ENCODE data around the gene TAS2R41. TPM values are rescaled to one million over a fixed set of nuclear protein-coding genes. Genes with fewer than 3 reads are reported as not detected.
"Not testable (repeated sequence)": the region's sequence is repeated elsewhere in the genome, so short reads cannot be mapped to it uniquely, and the experiment has no call there.

The TAS2R41 gene
- total RNA-seq, 1 experiment from 2014 or later: not detected

DNA sequence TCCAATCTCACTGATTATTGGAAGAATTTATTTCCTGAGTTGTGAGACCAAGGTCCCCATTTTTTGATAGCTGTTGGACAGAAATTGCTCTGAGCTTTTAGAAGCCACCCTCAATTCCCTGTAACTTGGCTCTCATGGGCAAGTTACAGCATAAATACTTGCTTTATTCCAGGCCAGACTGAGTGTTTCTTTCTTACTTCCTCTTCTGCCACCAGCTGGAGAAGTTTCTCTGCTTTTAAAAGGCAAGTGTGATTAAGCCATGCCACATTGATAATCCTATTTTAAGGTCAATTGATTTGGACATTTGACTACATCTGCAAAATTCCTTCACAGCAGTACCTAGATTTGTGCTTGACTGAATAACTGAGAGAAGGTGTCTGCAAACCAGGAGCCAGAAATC is 14.1 kb upstream of the TAS2R41 start:
- no peak for TF ChIP-seq EZH2 (IDR thresholded peaks at IDR 0.05; ENCODE audit: borderline replicate concordance, low read depth, low read length, poor library complexity, severe bottlenecking)
- TF ChIP-seq, protein P1, sequence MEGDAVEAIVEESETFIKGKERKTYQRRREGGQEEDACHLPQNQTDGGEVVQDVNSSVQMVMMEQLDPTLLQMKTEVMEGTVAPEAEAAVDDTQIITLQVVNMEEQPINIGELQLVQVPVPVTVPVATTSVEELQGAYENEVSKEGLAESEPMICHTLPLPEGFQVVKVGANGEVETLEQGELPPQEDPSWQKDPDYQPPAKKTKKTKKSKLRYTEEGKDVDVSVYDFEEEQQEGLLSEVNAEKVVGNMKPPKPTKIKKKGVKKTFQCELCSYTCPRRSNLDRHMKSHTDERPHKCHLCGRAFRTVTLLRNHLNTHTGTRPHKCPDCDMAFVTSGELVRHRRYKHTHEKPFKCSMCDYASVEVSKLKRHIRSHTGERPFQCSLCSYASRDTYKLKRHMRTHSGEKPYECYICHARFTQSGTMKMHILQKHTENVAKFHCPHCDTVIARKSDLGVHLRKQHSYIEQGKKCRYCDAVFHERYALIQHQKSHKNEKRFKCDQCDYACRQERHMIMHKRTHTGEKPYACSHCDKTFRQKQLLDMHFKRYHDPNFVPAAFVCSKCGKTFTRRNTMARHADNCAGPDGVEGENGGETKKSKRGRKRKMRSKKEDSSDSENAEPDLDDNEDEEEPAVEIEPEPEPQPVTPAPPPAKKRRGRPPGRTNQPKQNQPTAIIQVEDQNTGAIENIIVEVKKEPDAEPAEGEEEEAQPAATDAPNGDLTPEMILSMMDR (conservative IDR thresholded peaks at IDR 0.05; ENCODE audit: low read depth, low read length): no peak
- ChIA-PET CTCF (no interaction called here), POLR2A (ENCODE audit: low non-redundant PET) (no interaction called here)
- Histone ChIP-seq H3K4me3 (ENCODE audit: low read depth, low read length, poor library complexity, severe bottlenecking) (no peak overlapping the region), H3K36me3 (ENCODE audit: insufficient read depth, low read length, poor library complexity, severe bottlenecking) (no peaks in the 10 kb centered on the region), H3K27me3 (replicated peaks; ENCODE audit: insufficient read depth, low read depth, low read length, poor library complexity) (no peaks in the 10 kb centered on the region), H3K4me1 (ENCODE audit: insufficient read depth, low read length, poor library complexity, severe bottlenecking) (no peaks in the 10 kb centered on the region), H3K9me3 (ENCODE audit: low read depth, low read length, poor library complexity, severe bottlenecking) (no peaks in the 10 kb centered on the region), H3K27ac (ENCODE audit: low read depth, low read length, poor library complexity, severe bottlenecking) (no peak overlapping the region)
- DNase-seq (ENCODE audit: low spot score): no peak
- BruUV-seq (replicated peaks): no TSS peak
- intact Hi-C loops (cut with micrococcal nuclease; ENCODE audit: unreplicated experiment): no loop called here

DNA sequence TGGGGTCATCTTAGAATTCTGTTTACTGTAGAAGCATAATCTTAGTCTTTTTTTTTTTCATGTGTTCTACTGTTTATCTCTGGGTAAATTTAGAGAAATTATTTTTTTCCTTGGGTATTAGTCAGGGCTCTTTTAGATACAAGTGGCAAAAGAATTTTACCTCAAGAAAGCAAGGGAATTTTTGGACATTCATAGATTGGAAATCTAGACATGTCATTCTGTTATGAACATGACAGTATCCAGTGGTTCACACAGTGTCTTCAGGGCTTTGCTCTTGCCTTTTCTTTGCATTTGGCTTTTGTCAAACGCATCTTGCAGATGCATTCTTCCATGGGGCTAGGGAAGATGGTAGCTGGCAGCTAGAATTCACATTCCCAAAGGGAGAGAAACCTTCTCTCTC is 13.7 kb upstream of the TAS2R41 start:
- Histone ChIP-seq H3K4me3 (ENCODE audit: low read depth, low read length, poor library complexity, severe bottlenecking) (no peak overlapping the region), H3K27ac (ENCODE audit: low read depth, low read length, poor library complexity, severe bottlenecking) (no peak overlapping the region), H3K27me3 (replicated peaks; ENCODE audit: insufficient read depth, low read depth, low read length, poor library complexity) (no peaks in the 10 kb centered on the region), H3K4me1 (ENCODE audit: insufficient read depth, low read length, poor library complexity, severe bottlenecking) (no peaks in the 10 kb centered on the region), H3K9me3 (ENCODE audit: low read depth, low read length, poor library complexity, severe bottlenecking) (no peaks in the 10 kb centered on the region), H3K36me3 (ENCODE audit: insufficient read depth, low read length, poor library complexity, severe bottlenecking) (no peaks in the 10 kb centered on the region)
- BruUV-seq (replicated peaks): no TSS peak
- TF ChIP-seq, protein P1 (conservative IDR thresholded peaks at IDR 0.05; ENCODE audit: low read depth, low read length): no peak
- no peak for TF ChIP-seq EZH2 (IDR thresholded peaks at IDR 0.05; ENCODE audit: borderline replicate concordance, low read depth, low read length, poor library complexity, severe bottlenecking)
- intact Hi-C loops (cut with micrococcal nuclease; ENCODE audit: unreplicated experiment): no loop called here
- ChIA-PET POLR2A (ENCODE audit: low non-redundant PET) (no interaction called here), CTCF (no interaction called here)
- no peak for DNase-seq (ENCODE audit: low spot score)

DNA sequence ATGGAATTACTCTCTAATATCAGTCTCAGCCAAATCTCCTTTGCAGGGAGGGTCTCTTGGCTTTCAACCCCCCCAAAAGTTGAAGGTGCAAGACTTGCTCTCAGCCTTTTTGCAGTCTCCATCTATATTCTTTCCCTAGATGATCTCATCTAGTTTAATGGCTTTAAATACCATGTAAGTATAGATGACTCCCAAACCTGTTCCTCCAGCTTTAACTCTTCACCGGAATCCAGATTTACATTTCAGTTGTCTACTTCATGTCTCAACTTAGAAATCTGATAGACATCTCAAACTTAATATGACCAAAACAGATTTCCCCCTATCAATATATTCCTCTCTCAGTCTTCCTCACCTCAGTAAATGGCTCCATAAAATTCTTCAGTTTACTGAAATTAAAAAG is 9.9 kb upstream of the TAS2R41 start:
- POLR2A ChIA-PET (ENCODE audit: low non-redundant PET): no interaction called here
- no peak for DNase-seq (ENCODE audit: low spot score)

DNA sequence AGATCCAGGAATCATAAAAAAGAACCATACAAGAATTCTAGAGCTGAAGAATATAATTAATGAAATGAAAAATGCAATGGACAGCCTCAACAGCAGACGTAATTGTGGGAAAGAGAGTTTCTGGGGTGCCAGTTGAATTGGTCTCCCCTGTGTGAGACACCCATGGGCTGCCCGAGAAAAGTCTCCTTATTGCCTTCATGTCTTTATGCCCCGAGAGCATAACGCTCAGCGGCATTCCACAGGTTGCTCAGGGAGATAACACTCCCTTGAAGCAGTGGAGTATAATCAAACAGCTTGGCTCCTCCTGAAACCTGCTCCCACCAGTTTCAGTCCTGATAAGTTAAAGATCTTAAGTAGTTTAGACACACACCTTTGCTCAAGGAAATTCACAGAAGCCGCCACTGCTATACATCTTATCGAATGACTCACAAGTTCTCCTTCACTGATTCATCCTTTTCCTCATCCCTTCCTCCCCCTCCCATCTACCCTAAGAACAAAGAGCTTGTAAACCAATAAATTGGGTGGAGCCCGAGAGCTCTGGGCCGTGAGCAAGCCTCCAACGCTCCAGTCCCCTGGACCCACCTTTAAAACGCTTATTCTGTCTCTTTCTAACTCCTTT is 5.5 kb upstream of the TAS2R41 start:
- CTCF ChIA-PET; DNase-seq (ENCODE audit: low spot score); BruUV-seq (replicated peaks); intact Hi-C loops (cut with micrococcal nuclease; ENCODE audit: unreplicated experiment); H3K4me1 ChIP-seq (ENCODE audit: insufficient read depth, low read length, poor library complexity, severe bottlenecking); H3K4me3 ChIP-seq (ENCODE audit: low read depth, low read length, poor library complexity, severe bottlenecking); H3K27me3 ChIP-seq (replicated peaks; ENCODE audit: insufficient read depth, low read depth, low read length, poor library complexity); H3K9me3 ChIP-seq (ENCODE audit: low read depth, low read length, poor library complexity, severe bottlenecking); POLR2A ChIA-PET (ENCODE audit: low non-redundant PET); H3K36me3 ChIP-seq (ENCODE audit: insufficient read depth, low read length, poor library complexity, severe bottlenecking); H3K27ac ChIP-seq (ENCODE audit: low read depth, low read length, poor library complexity, severe bottlenecking): not testable (repeated sequence)

More for the DNA sequence above, 9.9 kb upstream of the TAS2R41 start:
- no peak for TF ChIP-seq EZH2 (IDR thresholded peaks at IDR 0.05; ENCODE audit: borderline replicate concordance, low read depth, low read length, poor library complexity, severe bottlenecking)
- TF ChIP-seq, protein P1 (conservative IDR thresholded peaks at IDR 0.05; ENCODE audit: low read depth, low read length): no peak
- no peak overlapping the region for H3K4me3 ChIP-seq (ENCODE audit: low read depth, low read length, poor library complexity, severe bottlenecking)
- no peaks in the 10 kb centered on the region for H3K9me3 ChIP-seq (ENCODE audit: low read depth, low read length, poor library complexity, severe bottlenecking)
- CTCF ChIA-PET: no interaction called here
- no peaks in the 10 kb centered on the region for H3K4me1 ChIP-seq (ENCODE audit: insufficient read depth, low read length, poor library complexity, severe bottlenecking)
- no peaks in the 10 kb centered on the region for H3K27me3 ChIP-seq (replicated peaks; ENCODE audit: insufficient read depth, low read depth, low read length, poor library complexity)
- H3K36me3 ChIP-seq (ENCODE audit: insufficient read depth, low read length, poor library complexity, severe bottlenecking): no peaks in the 10 kb centered on the region
- no TSS peak for BruUV-seq (replicated peaks)
- H3K27ac ChIP-seq (ENCODE audit: low read depth, low read length, poor library complexity, severe bottlenecking): no peak overlapping the region
- intact Hi-C loops (cut with micrococcal nuclease; ENCODE audit: unreplicated experiment): no loop called here
